HepG2 (cell line): ENCODE measurements around the gene GNRHR. TPM values are rescaled to one million over a fixed set of nuclear protein-coding genes. Genes with fewer than 3 reads are reported as not detected.

Source experiments
- ATAC-seq: fragments of 200-7000 bp; cut with Tn5 transposase; 3 replicates; pipeline ENCODE4 v1.9.1; 2020; ENCODE audit warnings: mild to moderate bottlenecking, moderate library complexity
- BruUV-seq: library from RNA; stranded (reverse); fragments of 400-500 nt; replicated peaks from 2 replicates; lab custom pipeline; 2021; lab: Mats Ljungman, UMichigan
- CTCF ChIA-PET: fragments of 300-600 bp; formaldehyde crosslinking; extraction: SDS; loops from one replicate; lab custom pipeline; 2021; ENCODE audit warnings: low total read pairs, inconsistent platforms, low intra/inter-chr PET ratio; lab: Yijun Ruan, JAX
- POLR2A ChIA-PET: fragments of 350-600 bp; sonication (Branson Sonifier 250); formaldehyde crosslinking; loops from one replicate; lab custom pipeline; 2020; ENCODE audit warnings: antibody characterized with exemption, inconsistent platforms; lab: Yijun Ruan, JAX
- DNase-seq: peaks from one replicate; pipeline ENCODE4 v3.0.0-alpha.2; 2015; ENCODE audit warnings: low spot score
- FAIRE-seq: peaks from 3 replicates; lab custom pipeline; 2011; peaks lifted over from hg19 to GRCh38; lab: Jason Lieb, UNC
- H2AFZ ChIP-seq: one replicate; pipeline ENCODE4 v1.6.1; 2011; ENCODE audit warnings: low read length, inconsistent platforms
- H3K27ac ChIP-seq: fragments of 300-600 bp; 3 replicates; pipeline ENCODE4 v1.8.0; 2011; ENCODE audit warnings: mixed run types, mild to moderate bottlenecking, mixed read lengths, low read length, inconsistent platforms; ENCODE audit not compliant: insufficient read depth; ENCODE audit errors: extremely low read length
- H3K27me3 ChIP-seq, 2 experiments: fragments of 200-600 bp in 1 of 2; 2 replicates in 1 of 2; 3 replicates in 1 of 2; pipeline versions ENCODE4 v1.6.0 to v1.8.0; 2011; ENCODE audit warnings: low read length in 2 of 2, mild to moderate bottlenecking in 2 of 2, moderate library complexity in 2 of 2, inconsistent platforms in 1 of 2; ENCODE audit not compliant: insufficient read depth in 2 of 2, control insufficient read depth in 1 of 2
- H3K36me3 ChIP-seq, 2 experiments: fragments of 200-600 bp in 1 of 2; replicated peaks in 1 of 2; 2 replicates in 1 of 2; 3 replicates in 1 of 2; pipeline versions ENCODE4 v1.5.1 to v1.8.0; 2011; ENCODE audit warnings: low read length in 2 of 2, inconsistent platforms in 1 of 2; ENCODE audit not compliant: insufficient read depth in 2 of 2, control insufficient read depth in 1 of 2
- H3K4me1 ChIP-seq: 2 replicates; pipeline ENCODE4 v1.5.1; 2012; ENCODE audit warnings: low read length, inconsistent platforms; ENCODE audit not compliant: insufficient read depth
- H3K4me2 ChIP-seq: 2 replicates; pipeline ENCODE4 v1.6.0; 2011; ENCODE audit warnings: low read depth, low read length, inconsistent platforms
- H3K4me3 ChIP-seq, 3 experiments: fragments of 200-600 bp in 1 of 3; sonication (generic), shearing (Covaris generic) in 1 of 3; replicated peaks in 1 of 3; 2 replicates each; pipeline ENCODE4 v1.5.1; 2011 to 2016; ENCODE audit warnings: low read length in 3 of 3, inconsistent platforms in 2 of 3, low read depth in 2 of 3, mild to moderate bottlenecking in 2 of 3, control low read depth in 1 of 3, mixed read lengths in 1 of 3; ENCODE audit not compliant: insufficient read depth in 1 of 3
- H3K79me2 ChIP-seq: one replicate; pipeline ENCODE4 v1.6.1; 2011; ENCODE audit warnings: low read length, inconsistent platforms; ENCODE audit not compliant: insufficient read depth
- H3K9ac ChIP-seq: 2 replicates; pipeline ENCODE4 v1.6.0; 2011; ENCODE audit warnings: mild to moderate bottlenecking, low read depth, low read length, inconsistent platforms; ENCODE audit not compliant: insufficient read depth
- H3K9me3 ChIP-seq: 2 replicates; pipeline ENCODE4 v1.5.1; 2012; ENCODE audit warnings: mild to moderate bottlenecking, low read length
- H4K20me1 ChIP-seq: 2 replicates; pipeline ENCODE4 v1.6.0; 2011; ENCODE audit warnings: inconsistent platforms, mild to moderate bottlenecking, low read length, moderate library complexity; ENCODE audit not compliant: insufficient read depth
- ATF2 ChIP-seq: sonication (generic); formaldehyde crosslinking; IDR thresholded peaks from 2 replicates; pipeline ENCODE4 v1.4.0; 2020; ENCODE audit warnings: missing genetic modification reagents
- ETV5 ChIP-seq: IDR thresholded peaks from 2 replicates; pipeline ENCODE4 v1.6.1; 2018; ENCODE audit warnings: missing biosample characterization, missing genetic modification reagents, inconsistent platforms, borderline replicate concordance
- SNRNP70 ChIP-seq: fragments of 200-400 bp; formaldehyde crosslinking; IDR thresholded peaks from 2 replicates; pipeline ENCODE4 v1.6.1; 2017; ENCODE audit warnings: mild to moderate bottlenecking, low read depth, low read length, moderate library complexity
- ZBTB7A ChIP-seq: sonication (generic); formaldehyde crosslinking; IDR thresholded peaks from 2 replicates; pipeline ENCODE4 v1.8.0; 2022; ENCODE audit warnings: mild to moderate bottlenecking, missing genetic modification reagents
- ZNF333 ChIP-seq: sonication (generic); formaldehyde crosslinking; IDR thresholded peaks from 2 replicates; pipeline ENCODE4 v1.4.0; 2020; ENCODE audit warnings: mild to moderate bottlenecking, missing genetic modification reagents, borderline replicate concordance
- ZNF75D ChIP-seq: sonication (generic); formaldehyde crosslinking; IDR thresholded peaks from 2 replicates; pipeline ENCODE4 v1.8.1; 2023; ENCODE audit warnings: missing genetic modification reagents, mild to moderate bottlenecking, borderline replicate concordance
- WGBS: methylation state at CpG from one replicate; pipeline ENCODE4 v1.1.6; 2017; ENCODE audit warnings: low lambda C conversion rate; 5-methylcytosine and 5-hydroxymethylcytosine counted together
- in situ Hi-C: cut with HindIII; loops from 2 replicates; pipeline ENCODE4 v1.10.0; 2017; ENCODE audit warnings: low pct_unique_long_range_greater_than_20kb; ENCODE audit not compliant: extremely low pct_ligation_motif_present
- intact Hi-C: fragments of 100-400 bp; cut with micrococcal nuclease; formaldehyde crosslinking; loops from one replicate; pipeline ENCODE4 v1.10.0; 2022; ENCODE audit not compliant: unreplicated experiment
- polyA plus RNA-seq, 8 experiments: library from polyadenylated mRNA; depleted of rRNA in 3 of 8; stranded (reverse) in 7 of 8; unstranded in 1 of 8; fragments of >200 nt; fragmentation: Illumina TruSeq in 4 of 8; extraction: Trizol in 4 of 8; gene quantifications; 2 replicates each; pipeline versions ENCODE4 v1.2.1 to v1.2.3, GENCODE V29; 2011 to 2016; ENCODE audit warnings: low read depth in 4 of 8, missing spikeins in 1 of 8, mixed read lengths in 1 of 8; ENCODE audit not compliant: insufficient read depth in 1 of 8
- total RNA-seq, 5 experiments: library from RNA; depleted of rRNA; stranded (reverse); fragments of >200 nt; fragmentation: Illumina TruSeq; extraction: Trizol; gene quantifications; 2 replicates each; pipeline ENCODE4 v1.2.3, GENCODE V29; 2016; ENCODE audit warnings: low read depth in 1 of 5
- TF ChIP-seq, protein P1 (sequence below): sonication (generic); formaldehyde crosslinking; IDR thresholded peaks from 2 replicates; pipeline ENCODE4 v1.4.0; 2020; ENCODE audit warnings: mild to moderate bottlenecking, missing genetic modification reagents
- TF ChIP-seq, protein P2 (sequence below): fragments of 450-650 bp; IDR thresholded peaks from 2 replicates; pipeline ENCODE4 v1.6.1; 2017; ENCODE audit warnings: mild to moderate bottlenecking
- TF ChIP-seq, protein P3 (sequence below): IDR thresholded peaks from 2 replicates; pipeline ENCODE4 v1.6.1; 2012; ENCODE audit warnings: inconsistent platforms

GNRHR gene
- total and polyA plus RNA-seq, 2 of the 13 experiments (the other 11 are each of a cell fraction or from before 2014, with no cell fraction given), result not detected

GRCh38 chr4:67725981-67726380, 28.2 kb downstream of the GNRHR start (continued):
- TF ChIP-seq, protein P1, sequence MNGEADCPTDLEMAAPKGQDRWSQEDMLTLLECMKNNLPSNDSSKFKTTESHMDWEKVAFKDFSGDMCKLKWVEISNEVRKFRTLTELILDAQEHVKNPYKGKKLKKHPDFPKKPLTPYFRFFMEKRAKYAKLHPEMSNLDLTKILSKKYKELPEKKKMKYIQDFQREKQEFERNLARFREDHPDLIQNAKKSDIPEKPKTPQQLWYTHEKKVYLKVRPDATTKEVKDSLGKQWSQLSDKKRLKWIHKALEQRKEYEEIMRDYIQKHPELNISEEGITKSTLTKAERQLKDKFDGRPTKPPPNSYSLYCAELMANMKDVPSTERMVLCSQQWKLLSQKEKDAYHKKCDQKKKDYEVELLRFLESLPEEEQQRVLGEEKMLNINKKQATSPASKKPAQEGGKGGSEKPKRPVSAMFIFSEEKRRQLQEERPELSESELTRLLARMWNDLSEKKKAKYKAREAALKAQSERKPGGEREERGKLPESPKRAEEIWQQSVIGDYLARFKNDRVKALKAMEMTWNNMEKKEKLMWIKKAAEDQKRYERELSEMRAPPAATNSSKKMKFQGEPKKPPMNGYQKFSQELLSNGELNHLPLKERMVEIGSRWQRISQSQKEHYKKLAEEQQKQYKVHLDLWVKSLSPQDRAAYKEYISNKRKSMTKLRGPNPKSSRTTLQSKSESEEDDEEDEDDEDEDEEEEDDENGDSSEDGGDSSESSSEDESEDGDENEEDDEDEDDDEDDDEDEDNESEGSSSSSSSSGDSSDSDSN, result no peak
- no peak for TF ChIP-seq ATF2

DNA sequence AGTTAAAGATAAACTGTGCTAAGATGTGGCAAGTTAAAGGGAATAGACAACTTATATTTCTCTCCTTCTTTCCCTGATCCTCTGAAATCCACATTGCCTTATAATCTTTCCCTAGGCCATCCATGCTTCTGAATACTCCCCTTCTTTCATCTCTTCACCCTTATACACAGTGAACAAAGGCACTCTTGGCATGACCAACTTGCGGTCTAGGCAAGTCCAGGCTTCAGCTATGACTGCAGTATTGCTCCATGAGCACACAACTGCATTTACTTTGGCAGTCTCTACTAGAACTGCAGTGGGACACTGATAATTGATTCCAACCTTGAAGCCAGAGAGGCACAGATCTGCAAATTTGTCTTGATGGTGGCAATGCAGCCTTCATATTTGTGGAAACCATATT, 29.1 kb downstream of the GNRHR start:
- no peak; the same call in 2 of the 3 replicates for ATAC-seq
- H3K27ac ChIP-seq, result no peak overlapping the region
- H3K4me1 ChIP-seq, result no peaks in the 10 kb centered on the region
- H3K9ac ChIP-seq, result no peak overlapping the region
- H2AFZ ChIP-seq, result no peak overlapping the region
- CTCF ChIA-PET, result no interaction called here
- no peak for TF ChIP-seq ZBTB7A
- TF ChIP-seq, protein P2, sequence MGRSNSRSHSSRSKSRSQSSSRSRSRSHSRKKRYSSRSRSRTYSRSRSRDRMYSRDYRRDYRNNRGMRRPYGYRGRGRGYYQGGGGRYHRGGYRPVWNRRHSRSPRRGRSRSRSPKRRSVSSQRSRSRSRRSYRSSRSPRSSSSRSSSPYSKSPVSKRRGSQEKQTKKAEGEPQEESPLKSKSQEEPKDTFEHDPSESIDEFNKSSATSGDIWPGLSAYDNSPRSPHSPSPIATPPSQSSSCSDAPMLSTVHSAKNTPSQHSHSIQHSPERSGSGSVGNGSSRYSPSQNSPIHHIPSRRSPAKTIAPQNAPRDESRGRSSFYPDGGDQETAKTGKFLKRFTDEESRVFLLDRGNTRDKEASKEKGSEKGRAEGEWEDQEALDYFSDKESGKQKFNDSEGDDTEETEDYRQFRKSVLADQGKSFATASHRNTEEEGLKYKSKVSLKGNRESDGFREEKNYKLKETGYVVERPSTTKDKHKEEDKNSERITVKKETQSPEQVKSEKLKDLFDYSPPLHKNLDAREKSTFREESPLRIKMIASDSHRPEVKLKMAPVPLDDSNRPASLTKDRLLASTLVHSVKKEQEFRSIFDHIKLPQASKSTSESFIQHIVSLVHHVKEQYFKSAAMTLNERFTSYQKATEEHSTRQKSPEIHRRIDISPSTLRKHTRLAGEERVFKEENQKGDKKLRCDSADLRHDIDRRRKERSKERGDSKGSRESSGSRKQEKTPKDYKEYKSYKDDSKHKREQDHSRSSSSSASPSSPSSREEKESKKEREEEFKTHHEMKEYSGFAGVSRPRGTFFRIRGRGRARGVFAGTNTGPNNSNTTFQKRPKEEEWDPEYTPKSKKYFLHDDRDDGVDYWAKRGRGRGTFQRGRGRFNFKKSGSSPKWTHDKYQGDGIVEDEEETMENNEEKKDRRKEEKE, result no peak
- TF ChIP-seq, protein P3, sequence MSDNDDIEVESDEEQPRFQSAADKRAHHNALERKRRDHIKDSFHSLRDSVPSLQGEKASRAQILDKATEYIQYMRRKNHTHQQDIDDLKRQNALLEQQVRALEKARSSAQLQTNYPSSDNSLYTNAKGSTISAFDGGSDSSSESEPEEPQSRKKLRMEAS, result no peak
- no peak for TF ChIP-seq ZNF75D (CRISPR knock-in tag)
- TF ChIP-seq ZNF333 (CRISPR knock-in tag), result no peak
- no peak for TF ChIP-seq ETV5
- no peak for TF ChIP-seq SNRNP70
- POLR2A ChIA-PET, result no interaction called here
- H3K27me3 ChIP-seq, result no peaks in the 10 kb centered on the region
- FAIRE-seq, result no peak
- WGBS, result 96% methylated on average over 1 of the region's 1 CpG
- no peak overlapping the region for H3K4me2 ChIP-seq
- no peak overlapping the region for H3K4me3 ChIP-seq
- in situ Hi-C loops (no loop called here), intact Hi-C loops (no loop called here)
- peaks cover 12% of the 10 kb centered on the region for H3K9me3 ChIP-seq
- H3K36me3 ChIP-seq, result peaks cover 4 to 7% of the 10 kb centered on the region in 2 experiments; a peak in 3 of 5 replicates
- BruUV-seq, result no TSS peak
- H3K79me2 ChIP-seq, result no peaks in the 10 kb centered on the region
- DNase-seq, result no peak
- H4K20me1 ChIP-seq, result no peaks in the 10 kb centered on the region
